ENCODE measurements around the gene CLMN. TPM values are rescaled to one million over a fixed set of nuclear protein-coding genes. Genes with fewer than 3 reads are reported as not detected.

Gene CLMN
- total RNA-seq, 1 experiment from 2014 or later = 8.6 TPM

DNA sequence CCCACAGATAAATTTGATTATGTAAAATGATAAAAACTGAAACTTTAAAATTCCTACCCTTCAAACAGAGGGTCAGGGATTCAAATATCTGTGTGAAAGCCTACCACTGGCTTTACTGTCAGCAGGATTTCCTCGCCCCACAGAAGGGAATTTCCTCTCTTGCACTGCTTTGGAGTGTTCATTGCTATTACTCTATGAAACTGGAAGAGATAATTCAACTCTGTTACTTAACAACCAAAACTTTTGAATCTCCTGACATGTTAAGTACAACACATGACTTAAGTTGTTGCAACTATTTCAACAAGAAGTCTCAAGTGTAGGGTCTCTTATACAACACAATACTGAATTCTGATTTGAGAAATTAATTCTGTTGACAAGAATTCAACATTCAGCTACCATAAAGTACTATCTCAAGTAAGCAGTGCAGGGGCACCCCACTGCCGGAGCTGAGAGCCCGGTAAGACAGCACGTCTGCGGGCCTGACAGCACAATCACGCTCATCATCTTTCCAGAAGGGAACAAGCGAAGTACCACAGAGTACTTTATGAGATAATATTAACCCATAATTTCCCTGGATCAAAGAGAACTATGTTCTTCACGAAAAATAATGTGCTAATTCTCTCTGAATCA, 185.3 kb downstream of the CLMN start:
- Histone ChIP-seq H3K4me1 (ENCODE audit: insufficient read depth, low read length, poor library complexity, severe bottlenecking) (peaks cover 39% of the 10 kb centered on the region), H3K4me3 (ENCODE audit: low read depth, low read length, poor library complexity, severe bottlenecking) (no peak overlapping the region), H3K9me3 (ENCODE audit: low read depth, low read length, poor library complexity, severe bottlenecking) (no peaks in the 10 kb centered on the region), H3K27me3 (replicated peaks; ENCODE audit: insufficient read depth, low read depth, low read length, poor library complexity) (no peaks in the 10 kb centered on the region), H3K36me3 (ENCODE audit: insufficient read depth, low read length, poor library complexity, severe bottlenecking) (peaks cover 34% of the 10 kb centered on the region), H3K27ac (ENCODE audit: low read depth, low read length, poor library complexity, severe bottlenecking) (no peak overlapping the region)
- intact Hi-C loops (cut with micrococcal nuclease; ENCODE audit: unreplicated experiment) = no loop called here
- CTCF ChIA-PET = no interaction called here
- DNase-seq (ENCODE audit: low spot score) = no peak
- POLR2A ChIA-PET (ENCODE audit: low non-redundant PET) = no interaction called here
- no TSS peak for BruUV-seq (replicated peaks)
- no peak for TF ChIP-seq CTCF (conservative IDR thresholded peaks at IDR 0.05; ENCODE audit: low read depth, low read length)
- TF ChIP-seq EZH2 (IDR thresholded peaks at IDR 0.05; ENCODE audit: borderline replicate concordance, low read depth, low read length, poor library complexity, severe bottlenecking) = no peak

DNA sequence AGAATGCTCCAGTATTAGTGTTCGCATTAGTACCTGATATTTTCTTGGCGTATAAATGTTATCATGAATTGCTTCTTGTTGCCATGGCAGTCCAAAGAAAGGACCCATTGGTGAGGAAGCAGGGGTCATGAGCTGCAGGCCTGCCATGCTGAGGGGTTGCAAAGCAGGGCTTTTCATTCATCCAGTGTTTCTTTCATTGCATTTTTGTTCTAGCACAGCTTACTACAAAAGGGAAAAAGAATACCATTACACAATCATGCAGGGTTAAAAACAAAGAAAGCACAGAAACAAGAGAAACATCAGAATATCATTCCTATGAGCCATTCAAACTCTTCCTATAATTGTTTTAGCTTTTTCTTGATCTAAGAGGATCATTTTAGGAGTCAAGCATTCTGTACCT, 186.4 kb downstream of the CLMN start:
- Histone ChIP-seq H3K9me3 (ENCODE audit: low read depth, low read length, poor library complexity, severe bottlenecking) (no peaks in the 10 kb centered on the region), H3K4me1 (ENCODE audit: insufficient read depth, low read length, poor library complexity, severe bottlenecking) (peaks cover 36% of the 10 kb centered on the region), H3K27me3 (replicated peaks; ENCODE audit: insufficient read depth, low read depth, low read length, poor library complexity) (no peaks in the 10 kb centered on the region), H3K36me3 (ENCODE audit: insufficient read depth, low read length, poor library complexity, severe bottlenecking) (peaks cover 41% of the 10 kb centered on the region), H3K27ac (ENCODE audit: low read depth, low read length, poor library complexity, severe bottlenecking) (no peak overlapping the region), H3K4me3 (ENCODE audit: low read depth, low read length, poor library complexity, severe bottlenecking) (no peak overlapping the region)
- TF ChIP-seq EZH2 (IDR thresholded peaks at IDR 0.05; ENCODE audit: borderline replicate concordance, low read depth, low read length, poor library complexity, severe bottlenecking) = no peak
- no peak for TF ChIP-seq CTCF (conservative IDR thresholded peaks at IDR 0.05; ENCODE audit: low read depth, low read length)
- CTCF ChIA-PET = no interaction called here
- DNase-seq (ENCODE audit: low spot score) = no peak
- intact Hi-C loops (cut with micrococcal nuclease; ENCODE audit: unreplicated experiment) = no loop called here
- POLR2A ChIA-PET (ENCODE audit: low non-redundant PET) = no interaction called here
- BruUV-seq (replicated peaks) = no TSS peak

- Histone ChIP-seq H3K36me3 (ENCODE audit: insufficient read depth, low read length, poor library complexity, severe bottlenecking) (peaks cover 41% of the 10 kb centered on the region), H3K27me3 (replicated peaks; ENCODE audit: insufficient read depth, low read depth, low read length, poor library complexity) (no peaks in the 10 kb centered on the region)
- intact Hi-C loops (cut with micrococcal nuclease; ENCODE audit: unreplicated experiment) = no loop called here
These were observed 186.9 kb downstream of the CLMN start for GRCh38 chr14:95132760-95133159.

More at GRCh38 chr14:95132760-95133159, 186.9 kb downstream of the CLMN start:
- no TSS peak for BruUV-seq (replicated peaks)
- H3K4me3 ChIP-seq (ENCODE audit: low read depth, low read length, poor library complexity, severe bottlenecking) = no peak overlapping the region
- ChIA-PET POLR2A (ENCODE audit: low non-redundant PET) (no interaction called here), CTCF (no interaction called here)
- no peak overlapping the region for H3K27ac ChIP-seq (ENCODE audit: low read depth, low read length, poor library complexity, severe bottlenecking)
- H3K9me3 ChIP-seq (ENCODE audit: low read depth, low read length, poor library complexity, severe bottlenecking) = no peaks in the 10 kb centered on the region
- TF ChIP-seq CTCF (conservative IDR thresholded peaks at IDR 0.05; ENCODE audit: low read depth, low read length) (no peak), EZH2 (IDR thresholded peaks at IDR 0.05; ENCODE audit: borderline replicate concordance, low read depth, low read length, poor library complexity, severe bottlenecking) (no peak)
- peaks cover 31% of the 10 kb centered on the region for H3K4me1 ChIP-seq (ENCODE audit: insufficient read depth, low read length, poor library complexity, severe bottlenecking)
- no peak for DNase-seq (ENCODE audit: low spot score)

Small RNA genes lying within 50 kb of the gene (microRNA-seq; reads per million reads assigned to microRNA genes)
- gene MIR3173 = 19.4 reads per million, percentile 42 among the genes with 10 or more reads in this experiment

Other genes starting within 250 kb of the CLMN start
- 57.1 and 62.6 TPM in 2 replicates for gene DICER1, start 162.4 kb downstream of the CLMN start, total RNA-seq (2021)
- 6.3 and 6.4 TPM in 2 replicates for gene SYNE3, start 196.7 kb upstream of the CLMN start, total RNA-seq (2021)
- gene GLRX5, start 215.1 kb upstream of the CLMN start, total RNA-seq (2021) = 63.5 and 68.8 TPM in 2 replicates